Loucy (cell line): ENCODE measurements around the gene KCNJ12.

Experiments
- H2AFZ ChIP-seq: fragments of 200-600 bp; sonication (generic); 2 replicates; pipeline ENCODE4 v1.6.0; 2016; ENCODE audit warnings: antibody characterized with exemption, mild to moderate bottlenecking, low read length, moderate library complexity
- H3F3A ChIP-seq: fragments of 200-600 bp; 2 replicates; pipeline ENCODE4 v1.6.0; 2016; ENCODE audit warnings: antibody characterized with exemption, low read depth, mild to moderate bottlenecking
- H3K27me3 ChIP-seq: fragments of 200-600 bp; sonication (generic); 2 replicates; pipeline ENCODE4 v1.6.1; 2014; ENCODE audit warnings: low read length, mild to moderate bottlenecking; ENCODE audit not compliant: insufficient read depth, poor library complexity, severe bottlenecking
- H3K36me3 ChIP-seq: fragments of 200-600 bp; sonication (generic); 2 replicates; pipeline ENCODE4 v1.6.1; 2016; ENCODE audit warnings: low read length; ENCODE audit not compliant: insufficient read depth
- H3K4me1 ChIP-seq: fragments of 200-600 bp; sonication (generic); 2 replicates; pipeline ENCODE4 v1.5.1; 2014; ENCODE audit warnings: low read length, mild to moderate bottlenecking; ENCODE audit not compliant: insufficient read depth, poor library complexity, severe bottlenecking
- H3K4me2 ChIP-seq: fragments of 200-600 bp; sonication (generic); 2 replicates; pipeline ENCODE4 v1.6.0; 2014; ENCODE audit warnings: antibody characterized with exemption, low read length, low read depth, mild to moderate bottlenecking; ENCODE audit not compliant: poor library complexity, severe bottlenecking
- H3K4me3 ChIP-seq: fragments of 200-600 bp; sonication (generic); 2 replicates; pipeline ENCODE4 v1.5.1; 2014; ENCODE audit warnings: low read length, mild to moderate bottlenecking, mixed read lengths; ENCODE audit not compliant: poor library complexity, severe bottlenecking
- H3K79me2 ChIP-seq: fragments of 200-600 bp; sonication (generic); 2 replicates; pipeline ENCODE4 v1.6.1; 2014; ENCODE audit warnings: low read length; ENCODE audit not compliant: insufficient read depth
- H3K9ac ChIP-seq: fragments of 200-600 bp; sonication (generic); 2 replicates; pipeline ENCODE4 v1.6.0; 2014; ENCODE audit warnings: mild to moderate bottlenecking, low read depth, low read length, moderate library complexity; ENCODE audit not compliant: poor library complexity, severe bottlenecking
- H3K9me2 ChIP-seq: fragments of 200-600 bp; sonication (generic); replicated peaks from 2 replicates; pipeline ENCODE4 v1.6.1; 2016; ENCODE audit warnings: low read depth, low read length, mixed read lengths
- H3K9me3 ChIP-seq: fragments of 200-600 bp; sonication (generic); 2 replicates; pipeline ENCODE4 v1.6.1; 2014; ENCODE audit warnings: mild to moderate bottlenecking, antibody characterized with exemption, low read length, low read depth; ENCODE audit not compliant: insufficient read depth
- H4K20me1 ChIP-seq: fragments of 200-600 bp; sonication (generic); 2 replicates; pipeline ENCODE4 v1.6.0; 2014; ENCODE audit warnings: antibody characterized with exemption, low read length, mild to moderate bottlenecking; ENCODE audit not compliant: insufficient read depth, poor library complexity, severe bottlenecking
- EZH2phosphoT487 ChIP-seq: fragments of 200-600 bp; IDR thresholded peaks from 2 replicates; pipeline ENCODE4 v1.6.1; 2018; ENCODE audit warnings: antibody characterized with exemption, mild to moderate bottlenecking, moderate library complexity, borderline replicate concordance
- TF ChIP-seq, protein P1 (sequence below): fragments of 200-600 bp; sonication (generic); conservative IDR thresholded peaks from 2 replicates; pipeline ENCODE4 v1.5.1; 2014; ENCODE audit warnings: mild to moderate bottlenecking, antibody characterized with exemption, low read length

Gene KCNJ12

DNA sequence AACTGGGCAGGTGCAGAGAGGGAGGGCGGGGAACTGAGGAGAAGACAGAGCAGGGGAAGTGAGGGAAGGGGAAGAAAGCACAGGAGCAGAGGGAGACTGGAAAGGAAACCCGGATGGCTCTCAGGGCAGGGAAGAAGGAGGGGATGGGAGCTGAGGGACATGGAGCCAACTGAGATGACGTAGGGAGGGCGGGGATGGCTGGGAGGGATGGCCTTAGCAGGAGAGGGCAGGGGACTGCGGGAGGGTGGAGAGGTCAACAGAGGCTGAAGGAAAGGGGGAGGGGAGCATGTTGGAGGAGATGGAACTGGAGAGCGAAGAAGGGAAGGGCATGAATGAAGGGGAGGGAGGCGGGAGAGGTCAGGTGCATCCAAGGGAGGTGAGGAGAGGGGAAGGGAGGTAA lies 81.9 kb downstream of the KCNJ12 start:
- TF ChIP-seq EZH2phosphoT487 = no peak
- TF ChIP-seq, protein P1, sequence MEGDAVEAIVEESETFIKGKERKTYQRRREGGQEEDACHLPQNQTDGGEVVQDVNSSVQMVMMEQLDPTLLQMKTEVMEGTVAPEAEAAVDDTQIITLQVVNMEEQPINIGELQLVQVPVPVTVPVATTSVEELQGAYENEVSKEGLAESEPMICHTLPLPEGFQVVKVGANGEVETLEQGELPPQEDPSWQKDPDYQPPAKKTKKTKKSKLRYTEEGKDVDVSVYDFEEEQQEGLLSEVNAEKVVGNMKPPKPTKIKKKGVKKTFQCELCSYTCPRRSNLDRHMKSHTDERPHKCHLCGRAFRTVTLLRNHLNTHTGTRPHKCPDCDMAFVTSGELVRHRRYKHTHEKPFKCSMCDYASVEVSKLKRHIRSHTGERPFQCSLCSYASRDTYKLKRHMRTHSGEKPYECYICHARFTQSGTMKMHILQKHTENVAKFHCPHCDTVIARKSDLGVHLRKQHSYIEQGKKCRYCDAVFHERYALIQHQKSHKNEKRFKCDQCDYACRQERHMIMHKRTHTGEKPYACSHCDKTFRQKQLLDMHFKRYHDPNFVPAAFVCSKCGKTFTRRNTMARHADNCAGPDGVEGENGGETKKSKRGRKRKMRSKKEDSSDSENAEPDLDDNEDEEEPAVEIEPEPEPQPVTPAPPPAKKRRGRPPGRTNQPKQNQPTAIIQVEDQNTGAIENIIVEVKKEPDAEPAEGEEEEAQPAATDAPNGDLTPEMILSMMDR = no peak
- Histone ChIP-seq H3K36me3 (no peaks in the 10 kb centered on the region), H3K9me3 (no peaks in the 10 kb centered on the region), H3K4me1 (no peaks in the 10 kb centered on the region), H3K9me2 (no peaks in the 10 kb centered on the region), H4K20me1 (no peaks in the 10 kb centered on the region), H2AFZ (no peak overlapping the region), H3K4me2 (no peak overlapping the region), H3K9ac (no peak overlapping the region), H3K4me3 (no peak overlapping the region), H3F3A (no peaks in the 10 kb centered on the region), H3K27me3 (no peaks in the 10 kb centered on the region), H3K79me2 (no peaks in the 10 kb centered on the region)

DNA sequence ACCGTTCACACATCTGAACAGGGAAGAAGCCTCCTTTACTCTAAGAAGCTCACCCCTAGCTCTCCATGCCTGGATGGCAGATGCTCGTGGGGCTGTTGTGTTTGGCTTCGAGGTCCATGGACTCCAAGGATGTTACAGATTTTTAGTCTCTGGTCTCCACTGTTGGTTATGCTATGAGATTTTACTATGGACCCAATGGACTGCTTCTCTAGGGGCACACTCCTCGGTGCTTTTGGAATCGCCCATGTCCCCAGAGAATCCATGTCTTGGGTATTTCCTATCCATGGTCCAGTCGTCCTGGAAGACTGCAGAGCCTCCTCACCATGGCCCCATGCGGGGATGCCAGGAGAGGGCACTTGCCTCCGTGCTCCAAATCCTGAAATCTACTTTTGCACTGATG lies 83.4 kb downstream of the KCNJ12 start:
- no peak overlapping the region for H3K4me2 ChIP-seq
- H3K9me3 ChIP-seq = no peaks in the 10 kb centered on the region
- no peak overlapping the region for H3K4me3 ChIP-seq
- H3K27me3 ChIP-seq = no peaks in the 10 kb centered on the region
- no peak for TF ChIP-seq EZH2phosphoT487
- TF ChIP-seq, protein P1 = no peak
- no peaks in the 10 kb centered on the region for H3K36me3 ChIP-seq
- H3K9ac ChIP-seq = no peak overlapping the region
- H3F3A ChIP-seq = no peaks in the 10 kb centered on the region
- H4K20me1 ChIP-seq = no peaks in the 10 kb centered on the region
- H3K79me2 ChIP-seq = no peaks in the 10 kb centered on the region
- no peaks in the 10 kb centered on the region for H3K9me2 ChIP-seq
- no peaks in the 10 kb centered on the region for H3K4me1 ChIP-seq
- H2AFZ ChIP-seq = no peak overlapping the region

DNA sequence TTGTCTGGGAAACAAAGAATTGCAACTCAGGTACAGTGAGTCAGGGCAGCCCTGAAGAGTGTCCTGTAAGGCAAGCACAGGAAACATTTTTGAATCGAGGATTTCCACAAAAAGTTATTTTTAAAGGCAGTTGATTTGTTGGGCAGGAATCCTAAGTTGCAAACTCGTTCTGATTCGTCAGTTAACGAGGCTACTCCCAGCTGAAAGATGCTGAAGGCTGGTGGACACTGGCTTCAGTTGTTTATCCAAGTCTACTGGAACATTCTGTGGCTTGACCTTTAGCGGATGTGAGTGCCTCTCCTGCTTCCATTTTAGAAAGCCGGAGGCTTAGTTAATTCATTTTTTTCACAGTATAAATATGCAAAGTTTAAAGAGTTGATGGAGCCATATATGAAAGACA lies 84.2 kb downstream of the KCNJ12 start:
- TF ChIP-seq, protein P1 = no peak
- TF ChIP-seq EZH2phosphoT487 = no peak

More for the DNA sequence above, 84.2 kb downstream of the KCNJ12 start:
- Histone ChIP-seq H2AFZ (no peak overlapping the region), H3K9me2 (no peaks in the 10 kb centered on the region), H4K20me1 (no peaks in the 10 kb centered on the region), H3K9me3 (no peaks in the 10 kb centered on the region), H3F3A (no peaks in the 10 kb centered on the region), H3K27me3 (no peaks in the 10 kb centered on the region), H3K4me3 (no peak overlapping the region), H3K4me2 (no peak overlapping the region), H3K36me3 (no peaks in the 10 kb centered on the region), H3K9ac (no peak overlapping the region), H3K4me1 (no peaks in the 10 kb centered on the region), H3K79me2 (no peaks in the 10 kb centered on the region)
